Choroid plexus epithelial cell (primary cell): ENCODE data around the gene CTTNBP2NL.

Experiments used
- DNase-seq: peaks from one replicate; pipeline ENCODE4 v3.0.0-alpha.2; 2010; ENCODE audit warnings: low read depth
- H3K4me3 ChIP-seq: 2 replicates; pipeline ENCODE4 v1.5.1; 2011; ENCODE audit warnings: low read depth, mild to moderate bottlenecking, control low read depth, low read length, moderate library complexity
- CTCF ChIP-seq: conservative IDR thresholded peaks from 2 replicates; pipeline ENCODE4 v1.5.1; 2011; ENCODE audit warnings: low read depth, mild to moderate bottlenecking, control low read depth, inconsistent platforms, low read length, moderate library complexity

Gene CTTNBP2NL

DNA sequence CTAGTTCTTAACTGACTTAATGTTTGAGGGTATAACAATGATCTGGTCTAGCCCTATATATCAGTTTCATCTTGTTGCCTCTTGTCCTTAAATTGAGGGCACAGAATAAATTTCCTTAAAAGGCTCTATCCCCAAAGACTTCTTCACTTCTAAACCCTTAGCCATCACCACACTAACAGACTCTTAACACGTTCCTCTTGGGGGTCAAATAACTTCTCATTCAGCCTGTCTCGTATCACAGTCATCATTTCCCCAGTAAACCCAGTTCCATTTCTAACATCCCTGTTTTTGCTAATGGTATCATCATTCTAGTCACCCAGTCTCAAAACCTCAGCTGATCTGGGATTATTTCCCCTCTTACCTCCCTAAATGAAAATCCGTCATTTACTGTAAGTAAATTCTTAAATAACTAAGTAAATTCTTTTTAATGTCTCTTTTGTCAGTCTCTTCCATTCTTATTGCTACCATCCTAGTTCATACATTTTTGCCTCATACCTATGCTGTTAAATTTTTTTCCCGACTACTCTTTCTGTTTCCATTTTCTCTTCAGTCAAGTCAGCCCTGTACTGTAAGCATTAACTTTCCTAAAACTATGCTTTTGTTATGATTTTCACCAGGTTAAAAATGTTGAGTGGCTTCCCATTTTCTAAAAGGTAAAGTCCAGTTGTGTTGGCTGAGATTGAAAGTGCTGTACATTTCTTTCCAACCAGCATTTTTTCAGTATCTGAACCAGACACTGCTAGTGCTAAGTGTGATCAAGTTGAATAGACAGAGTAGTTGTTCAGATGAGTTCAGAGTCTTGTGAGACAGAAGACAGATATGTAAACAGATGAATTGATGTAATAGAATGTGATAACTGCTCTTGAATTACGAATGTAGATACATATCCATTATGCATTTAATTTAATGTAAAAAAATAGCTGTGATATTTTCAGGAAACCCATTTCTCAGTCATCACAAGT lies 6.9 kb downstream of the CTTNBP2NL start:
- DNase-seq, result peak; percentile 75
- H3K4me3 ChIP-seq, result no peak overlapping the region
- TF ChIP-seq CTCF, result no peak

- H3K4me3 ChIP-seq, result no peak overlapping the region
- TF ChIP-seq CTCF, result no peak
- DNase-seq, result no peak
These were observed 10.8 kb downstream of the CTTNBP2NL start for GRCh38 chr1:112406771-112407170.

- DNase-seq, result no peak
- no peak for TF ChIP-seq CTCF
- no peak overlapping the region for H3K4me3 ChIP-seq
These were observed 13.4 kb downstream of the CTTNBP2NL start for GRCh38 chr1:112409414-112409813.

DNA sequence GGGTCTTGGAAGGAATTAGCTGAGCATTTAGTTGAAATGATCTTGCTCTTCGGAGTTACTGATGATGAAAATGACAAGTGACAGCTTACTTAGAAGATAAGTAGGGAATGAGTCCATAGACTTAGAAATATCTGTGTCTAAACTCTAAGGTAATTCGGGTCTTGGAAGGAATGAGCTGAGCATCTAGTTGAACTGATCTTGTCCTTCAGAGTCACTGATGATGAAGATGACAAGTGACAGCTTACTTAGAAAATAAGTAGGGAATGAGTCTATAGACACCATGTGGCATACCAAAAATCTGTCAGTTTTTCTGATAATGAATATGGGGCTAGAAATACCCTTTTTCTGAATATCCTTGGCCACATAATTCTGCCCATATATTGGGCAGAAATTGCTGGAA lies 14.7 kb downstream of the CTTNBP2NL start:
- DNase-seq, result no peak
- no peak for TF ChIP-seq CTCF
- no peak overlapping the region for H3K4me3 ChIP-seq

- no peak overlapping the region for H3K4me3 ChIP-seq
- no peak for TF ChIP-seq CTCF
- DNase-seq, result no peak
These were observed 21.3 kb downstream of the CTTNBP2NL start for GRCh38 chr1:112417271-112417670.

- no peak for DNase-seq
- TF ChIP-seq CTCF, result no peak
- no peak overlapping the region for H3K4me3 ChIP-seq
These were observed 22.3 kb downstream of the CTTNBP2NL start for GRCh38 chr1:112418099-112418892.
